Sigmoid colon (tissue), 7 donors: ENCODE measurements around the gene METTL26. TPM values are rescaled to one million over a fixed set of nuclear protein-coding genes. Genes with fewer than 3 reads are reported as not detected.
A peak's percentile ranks its signal among the peaks of the same experiment; 100 is the strongest.

Experiments used
- DNase-seq: peaks from one replicate; pipeline ENCODE4 v3.0.0-alpha.2; 2019
- H3K27ac ChIP-seq, 4 donors: fragments of 200-600 bp; sonication (generic); one replicate each; pipeline ENCODE4 v1.5.1; 2016 to 2019; ENCODE audit warnings: mild to moderate bottlenecking in 1 of 4
- H3K27me3 ChIP-seq, 3 donors: fragments of 200-600 bp; sonication (generic); one replicate each; pipeline ENCODE4 v1.5.1; 2019; ENCODE audit warnings: mild to moderate bottlenecking in 1 of 3
- H3K36me3 ChIP-seq, 4 donors: fragments of 200-600 bp; sonication (generic); one replicate each; pipeline ENCODE4 v1.5.1; 2016 to 2019
- H3K4me1 ChIP-seq, 4 donors: fragments of 200-600 bp; sonication (generic); one replicate each; pipeline ENCODE4 v1.5.1; 2017 to 2019
- H3K4me3 ChIP-seq, 4 donors: fragments of 200-600 bp; sonication (generic); one replicate each; pipeline ENCODE4 v1.5.1; 2017 to 2019; ENCODE audit warnings: mild to moderate bottlenecking in 2 of 4, moderate library complexity in 1 of 4
- H3K9me3 ChIP-seq, 4 donors: fragments of 200-600 bp in 3 of 4; sonication (generic) in 3 of 4; one replicate each; pipeline versions ENCODE4 v1.5.1 to v1.6.1; 2013 to 2019
- CTCF ChIP-seq, 4 experiments: fragments of 450-650 bp in 3 of 4; fragments of 200-600 bp in 1 of 4; IDR thresholded peaks; one replicate each; pipeline ENCODE4 v1.5.1; 2016 to 2019; ENCODE audit warnings: antibody characterized with exemption in 4 of 4, mild to moderate bottlenecking in 3 of 4, moderate library complexity in 2 of 4
- EP300 ChIP-seq, 4 donors: sonication (generic); formaldehyde crosslinking; IDR thresholded peaks; one replicate each; pipeline ENCODE4 v1.6.1; 2017; ENCODE audit warnings: antibody characterized with exemption in 4 of 4
- POLR2A ChIP-seq, 2 donors: fragments of 450-650 bp; IDR thresholded peaks; one replicate each; pipeline ENCODE4 v1.6.1; 2016; ENCODE audit warnings: antibody characterized with exemption in 2 of 2, mild to moderate bottlenecking in 2 of 2, moderate library complexity in 2 of 2
- POLR2AphosphoS5 ChIP-seq, 4 donors: sonication (generic); formaldehyde crosslinking; IDR thresholded peaks; one replicate each; pipeline ENCODE4 v1.6.1; 2017; ENCODE audit warnings: antibody characterized with exemption in 4 of 4
- WGBS, 2 donors: extraction: QIAGEN DNeasy Blood & Tissue Kit; methylation state at CpG; one replicate each; pipeline ENCODE4 v1.1.7; 2013; 5-methylcytosine and 5-hydroxymethylcytosine counted together
- intact Hi-C: fragments of 100-400 bp; cut with DNase I; formaldehyde crosslinking; loops from one replicate; pipeline ENCODE4 v1.15.1; 2023
- polyA plus RNA-seq, 3 donors: library from polyadenylated mRNA; stranded (reverse); fragments of 200-250 nt; gene quantifications; one replicate each; pipeline ENCODE4 v1.2.3, GENCODE V29; 2013
- total RNA-seq, 4 donors: library from RNA; depleted of rRNA; stranded (reverse); fragments of >200 nt; gene quantifications; one replicate each; pipeline ENCODE4 v1.1.0, GENCODE V29; 2016
- donor health status: healthy with polysubstance abuse.
- donor health status: Bipolar disorder and iron deficiency.
- donor health status: healthy.

METTL26 gene
- total and polyA plus RNA-seq, 7 donors = 79.5 to 163 (median 132) TPM

- H3K27ac ChIP-seq = peak overlapping the region; percentile 95 to 99 (median 96)
- intact Hi-C loops = loop anchor here (2.0 kb wide), 2 partner anchors 48 to 72 kb away; partner anchors contain the start of gene METTL26
- H3K36me3 ChIP-seq = no peaks in the 10 kb centered on the region
- H3K9me3 ChIP-seq = no peaks in the 10 kb centered on the region
- TF ChIP-seq CTCF (IDR thresholded peaks at IDR 0.05) (no peak), POLR2A (IDR thresholded peaks at IDR 0.05) (no peak), EP300 (IDR thresholded peaks at IDR 0.05) (no peak), POLR2AphosphoS5 (IDR thresholded peaks at IDR 0.05) (no peak)
- H3K27me3 ChIP-seq = peaks cover 0 to 7% (median 3%) of the 10 kb centered on the region in 3 donors
- WGBS, 2 donors = 0% methylated on average over 21 of the region's 21 CpGs
- peak overlapping the region; percentile 62 to 97 (median 82) for H3K4me3 ChIP-seq
- peaks cover 0 to 45% (median 41%) of the 10 kb centered on the region in 4 donors for H3K4me1 ChIP-seq
- no peak for DNase-seq
These were observed 47.5 kb downstream of the METTL26 start for GRCh38 chr16:588639-588888.

GRCh38 chr16:586645-587590 lies 49.2 kb downstream of the METTL26 start:
- WGBS, 2 donors = 77 to 84% methylated on average over 14 of the region's 14 CpGs
- Histone ChIP-seq H3K9me3 (no peaks in the 10 kb centered on the region), H3K27me3 (peaks cover 0 to 7% (median 3%) of the 10 kb centered on the region in 3 donors), H3K36me3 (no peaks in the 10 kb centered on the region), H3K4me1 (peaks cover 0 to 38% (median 27%) of the 10 kb centered on the region in 4 donors), H3K27ac (no peak overlapping the region), H3K4me3 (no peak overlapping the region)
- TF ChIP-seq CTCF (IDR thresholded peaks at IDR 0.05) (no peak), POLR2AphosphoS5 (IDR thresholded peaks at IDR 0.05) (peak in 1 of 4 donors; percentile 6)
- intact Hi-C loops = no loop called here
- DNase-seq = no peak

GRCh38 chr16:586047-586644 lies 50.0 kb downstream of the METTL26 start:
- Histone ChIP-seq H3K27ac (no peak overlapping the region), H3K27me3 (peaks cover 0 to 7% (median 3%) of the 10 kb centered on the region in 3 donors), H3K4me3 (no peak overlapping the region), H3K36me3 (no peaks in the 10 kb centered on the region), H3K4me1 (peaks cover 0 to 31% (median 20%) of the 10 kb centered on the region in 4 donors), H3K9me3 (no peaks in the 10 kb centered on the region)
- intact Hi-C loops = no loop called here
- no peak for DNase-seq
- no peak for TF ChIP-seq CTCF (IDR thresholded peaks at IDR 0.05)
- no peak for TF ChIP-seq POLR2AphosphoS5 (IDR thresholded peaks at IDR 0.05)
- no peak for TF ChIP-seq EP300 (IDR thresholded peaks at IDR 0.05)
- no peak for TF ChIP-seq POLR2A (IDR thresholded peaks at IDR 0.05)
- WGBS, 2 donors = 30 to 61% methylated on average over 16 of the region's 16 CpGs

GRCh38 chr16:585351-585750 lies 50.8 kb downstream of the METTL26 start:
- Histone ChIP-seq H3K4me3 (no peak overlapping the region), H3K36me3 (peaks cover 0 to 3% (median 0%) of the 10 kb centered on the region in 4 donors), H3K4me1 (peaks cover 0 to 23% (median 13%) of the 10 kb centered on the region in 4 donors), H3K9me3 (no peaks in the 10 kb centered on the region), H3K27ac (no peak overlapping the region), H3K27me3 (peaks cover 0 to 7% (median 3%) of the 10 kb centered on the region in 3 donors)
- TF ChIP-seq POLR2AphosphoS5 (IDR thresholded peaks at IDR 0.05) (peak in 1 of 4 donors; percentile 32), CTCF (IDR thresholded peaks at IDR 0.05) (no peak), EP300 (IDR thresholded peaks at IDR 0.05) (no peak), POLR2A (IDR thresholded peaks at IDR 0.05) (no peak)
- 9 to 25% methylated on average over 10 of the region's 10 CpGs for WGBS, 2 donors
- intact Hi-C loops = no loop called here
- DNase-seq = no peak

Other genes with a start within 250 kb of the METTL26 start
- 100 to 1,000 TPM; 138 to 281 (median 191) TPM for gene NME4, start 239.1 kb downstream of the METTL26 start, total RNA-seq
- 10 to 100 TPM; 39.6 to 55.3 (median 46.7) TPM for gene NME4, start 239.1 kb downstream of the METTL26 start, polyA plus RNA-seq
- 10 to 100 TPM; 15.0 to 21.6 (median 16.4) TPM for gene DECR2, start 234.4 kb downstream of the METTL26 start, total RNA-seq
- 10 to 100 TPM; 30.6 to 39.1 (median 31.9) TPM for gene DECR2, start 234.4 kb downstream of the METTL26 start, polyA plus RNA-seq
- gene RAB11FIP3, start 210.7 kb downstream of the METTL26 start, total RNA-seq = 10 to 100 TPM; 20.0 to 44.9 (median 28.9) TPM
- 10 to 100 TPM; 10.6 to 24.1 (median 13.2) TPM for gene RAB11FIP3, start 210.7 kb downstream of the METTL26 start, polyA plus RNA-seq
- 10 to 100 TPM; 10.3 to 24.4 (median 16.9) TPM for gene CAPN15, start 108.6 kb downstream of the METTL26 start, total RNA-seq
- gene CAPN15, start 108.6 kb downstream of the METTL26 start, polyA plus RNA-seq = 10 to 100 TPM; 35.4 to 85.8 (median 60.1) TPM
- not detected for gene PRR35, start 75.9 kb downstream of the METTL26 start, total RNA-seq
- not detected for gene PRR35, start 75.9 kb downstream of the METTL26 start, polyA plus RNA-seq
- 1 to 10 TPM; 1.5 to 4.2 (median 1.7) TPM for gene NHLRC4, start 69.3 kb downstream of the METTL26 start, total RNA-seq
- 1 to 10 TPM in 1 of 3 donors, under 1 TPM in 2; 0.60 to 1.5 (median 0.69) TPM for gene NHLRC4, start 69.3 kb downstream of the METTL26 start, polyA plus RNA-seq
- 10 to 100 TPM; 15.5 to 45.7 (median 22.6) TPM for gene PIGQ, start 66.3 kb downstream of the METTL26 start, total RNA-seq
- gene PIGQ, start 66.3 kb downstream of the METTL26 start, polyA plus RNA-seq = 10 to 100 TPM; 11.1 to 47.4 (median 12.0) TPM
- 10 to 100 TPM; 16.8 to 32.7 (median 17.9) TPM for gene RAB40C, start 46.2 kb downstream of the METTL26 start, total RNA-seq
- 10 to 100 TPM; 28.8 to 41.2 (median 38.3) TPM for gene RAB40C, start 46.2 kb downstream of the METTL26 start, polyA plus RNA-seq
- gene WFIKKN1, start 5.3 kb downstream of the METTL26 start, total RNA-seq = 1 to 10 TPM in 1 of 4 donors, under 1 TPM in 3; 0.27 to 1.4 (median 0.43) TPM
- gene WFIKKN1, start 5.3 kb downstream of the METTL26 start, polyA plus RNA-seq = under 1 TPM; 0.46 to 0.80 (median 0.60) TPM
- gene MCRIP2, start 5.5 kb upstream of the METTL26 start, total RNA-seq = 10 to 100 TPM; 52.1 to 63.4 (median 55.6) TPM
- 100 to 1,000 TPM; 106 to 132 (median 131) TPM for gene MCRIP2, start 5.5 kb upstream of the METTL26 start, polyA plus RNA-seq
- gene WDR90, start 13.1 kb upstream of the METTL26 start, total RNA-seq = 10 to 100 TPM in 3 of 4 donors, 1 to 10 TPM in 1; 6.6 to 37.1 (median 13.7) TPM
- gene WDR90, start 13.1 kb upstream of the METTL26 start, polyA plus RNA-seq = 10 to 100 TPM in 1 of 3 donors, 1 to 10 TPM in 2; 5.4 to 49.0 (median 7.2) TPM
- 10 to 100 TPM; 35.3 to 58.8 (median 48.8) TPM for gene RHOT2, start 31.8 kb upstream of the METTL26 start, total RNA-seq
- gene RHOT2, start 31.8 kb upstream of the METTL26 start, polyA plus RNA-seq = 100 to 1,000 TPM in 1 of 3 donors, 10 to 100 TPM in 2; 48.3 to 159 (median 52.9) TPM
- gene RHBDL1, start 39.4 kb upstream of the METTL26 start, total RNA-seq = 1 to 10 TPM in 2 of 4 donors, under 1 TPM in 1, not detected in 1; 0.68 to 6.1 (median 1.5) TPM
- gene RHBDL1, start 39.4 kb upstream of the METTL26 start, polyA plus RNA-seq = 1 to 10 TPM in 1 of 3 donors, under 1 TPM in 1, not detected in 1; 0.46 to 5.6 TPM
- gene STUB1, start 44.1 kb upstream of the METTL26 start, total RNA-seq = 100 to 1,000 TPM; 109 to 183 (median 174) TPM
- gene STUB1, start 44.1 kb upstream of the METTL26 start, polyA plus RNA-seq = 100 to 1,000 TPM; 104 to 136 (median 122) TPM
- gene JMJD8, start 48.0 kb upstream of the METTL26 start, total RNA-seq = 10 to 100 TPM; 52.8 to 93.4 (median 73.8) TPM
- 10 to 100 TPM; 18.7 to 49.3 (median 22.2) TPM for gene JMJD8, start 48.0 kb upstream of the METTL26 start, polyA plus RNA-seq
- 10 to 100 TPM in 2 of 4 donors, 1 to 10 TPM in 2; 6.4 to 17.7 (median 9.9) TPM for gene WDR24, start 54.1 kb upstream of the METTL26 start, total RNA-seq
- 1 to 10 TPM; 2.4 to 9.8 (median 3.5) TPM for gene WDR24, start 54.1 kb upstream of the METTL26 start, polyA plus RNA-seq
- gene FBXL16, start 69.5 kb upstream of the METTL26 start, total RNA-seq = 1 to 10 TPM in 3 of 4 donors, under 1 TPM in 1; 0.16 to 1.6 (median 1.4) TPM
- gene FBXL16, start 69.5 kb upstream of the METTL26 start, polyA plus RNA-seq = 1 to 10 TPM in 1 of 3 donors, under 1 TPM in 1, not detected in 1; 0.60 to 2.4 TPM
- gene METRN, start 78.8 kb upstream of the METTL26 start, total RNA-seq = 10 to 100 TPM; 27.8 to 49.9 (median 32.2) TPM
- 10 to 100 TPM; 16.5 to 32.8 (median 31.8) TPM for gene METRN, start 78.8 kb upstream of the METTL26 start, polyA plus RNA-seq
- 10 to 100 TPM; 27.1 to 53.1 (median 39.5) TPM for gene ANTKMT, start 84.8 kb upstream of the METTL26 start, total RNA-seq
- 10 to 100 TPM; 18.6 to 38.1 (median 21.3) TPM for gene ANTKMT, start 84.8 kb upstream of the METTL26 start, polyA plus RNA-seq
- under 1 TPM in 1 of 4 donors, not detected in 3; 0.49 TPM for gene CCDC78, start 90.1 kb upstream of the METTL26 start, total RNA-seq
- 1 to 10 TPM in 1 of 3 donors, not detected in 2; 3.4 TPM for gene CCDC78, start 90.1 kb upstream of the METTL26 start, polyA plus RNA-seq
- gene HAGHL, start 90.8 kb upstream of the METTL26 start, total RNA-seq = 1 to 10 TPM; 2.6 to 4.6 (median 3.8) TPM
- 10 to 100 TPM in 1 of 3 donors, 1 to 10 TPM in 1, under 1 TPM in 1; 0.92 to 10.5 (median 1.2) TPM for gene HAGHL, start 90.8 kb upstream of the METTL26 start, polyA plus RNA-seq
- 10 to 100 TPM; 18.9 to 28.5 (median 23.8) TPM for gene CIAO3, start 104.7 kb upstream of the METTL26 start, total RNA-seq
- 10 to 100 TPM; 18.6 to 51.0 (median 25.4) TPM for gene CIAO3, start 104.7 kb upstream of the METTL26 start, polyA plus RNA-seq
- under 1 TPM in 1 of 4 donors, not detected in 3; 0.54 TPM for gene MSLN, start 124.4 kb upstream of the METTL26 start, total RNA-seq
- gene MSLN, start 124.4 kb upstream of the METTL26 start, polyA plus RNA-seq = 1 to 10 TPM; 1.2 to 3.5 (median 1.2) TPM
- 10 to 100 TPM; 10.7 to 20.2 (median 13.2) TPM for gene RPUSD1, start 152.1 kb upstream of the METTL26 start, total RNA-seq
- gene RPUSD1, start 152.1 kb upstream of the METTL26 start, polyA plus RNA-seq = 10 to 100 TPM; 14.4 to 31.1 (median 17.3) TPM
- 1 to 10 TPM; 2.8 to 7.7 (median 5.1) TPM for gene CHTF18, start 152.3 kb upstream of the METTL26 start, total RNA-seq
- gene CHTF18, start 152.3 kb upstream of the METTL26 start, polyA plus RNA-seq = 10 to 100 TPM in 1 of 3 donors, 1 to 10 TPM in 2; 1.8 to 29.2 (median 1.8) TPM
- gene GNG13, start 164.4 kb upstream of the METTL26 start, total RNA-seq = not detected
- gene GNG13, start 164.4 kb upstream of the METTL26 start, polyA plus RNA-seq = 1 to 10 TPM in 1 of 3 donors, under 1 TPM in 2; 0.47 to 1.2 (median 0.92) TPM